Measurements from ENCODE around the gene UPK3A. TPM values are rescaled to one million over a fixed set of nuclear protein-coding genes. Genes with fewer than 3 reads are reported as not detected.

UPK3A gene
- total and polyA plus RNA-seq, 12 donors, result 0.17 TPM; not detected in 11

DNA sequence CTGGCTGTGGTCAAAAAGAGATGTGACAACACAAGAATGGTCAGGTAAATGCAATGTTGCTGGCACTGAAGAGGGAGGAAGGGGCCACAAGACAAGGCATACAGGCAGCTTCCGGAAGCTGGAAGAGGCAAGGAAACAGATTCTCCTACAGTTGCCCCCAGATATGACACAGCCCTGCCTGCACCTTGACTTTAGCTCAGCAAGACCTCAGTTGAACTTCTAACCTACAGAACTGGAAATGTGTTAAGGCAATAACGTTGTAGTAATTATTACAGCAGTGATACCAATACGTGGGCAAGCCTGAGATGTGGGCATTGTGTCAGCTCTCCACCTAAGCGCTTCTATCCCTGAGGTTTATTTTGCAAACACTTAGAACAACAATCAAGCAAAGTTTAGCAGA, 39.8 kb upstream of the UPK3A start:
- Histone ChIP-seq H3K27me3 (no peaks in the 10 kb centered on the region), H3K9me3 (replicated peaks in 1 of 3) (no peaks in the 10 kb centered on the region), H3K27ac (no peak overlapping the region), H3K4me1 (replicated peaks in 1 of 2) (peaks cover 0 to 10% of the 10 kb centered on the region in 2 donors), H3K4me3 (no peak overlapping the region), H3K36me3 (replicated peaks in 1 of 2) (no peaks in the 10 kb centered on the region)
- TF ChIP-seq POLR2A (IDR thresholded peaks at IDR 0.05), result no peak
- TF ChIP-seq, protein P1, sequence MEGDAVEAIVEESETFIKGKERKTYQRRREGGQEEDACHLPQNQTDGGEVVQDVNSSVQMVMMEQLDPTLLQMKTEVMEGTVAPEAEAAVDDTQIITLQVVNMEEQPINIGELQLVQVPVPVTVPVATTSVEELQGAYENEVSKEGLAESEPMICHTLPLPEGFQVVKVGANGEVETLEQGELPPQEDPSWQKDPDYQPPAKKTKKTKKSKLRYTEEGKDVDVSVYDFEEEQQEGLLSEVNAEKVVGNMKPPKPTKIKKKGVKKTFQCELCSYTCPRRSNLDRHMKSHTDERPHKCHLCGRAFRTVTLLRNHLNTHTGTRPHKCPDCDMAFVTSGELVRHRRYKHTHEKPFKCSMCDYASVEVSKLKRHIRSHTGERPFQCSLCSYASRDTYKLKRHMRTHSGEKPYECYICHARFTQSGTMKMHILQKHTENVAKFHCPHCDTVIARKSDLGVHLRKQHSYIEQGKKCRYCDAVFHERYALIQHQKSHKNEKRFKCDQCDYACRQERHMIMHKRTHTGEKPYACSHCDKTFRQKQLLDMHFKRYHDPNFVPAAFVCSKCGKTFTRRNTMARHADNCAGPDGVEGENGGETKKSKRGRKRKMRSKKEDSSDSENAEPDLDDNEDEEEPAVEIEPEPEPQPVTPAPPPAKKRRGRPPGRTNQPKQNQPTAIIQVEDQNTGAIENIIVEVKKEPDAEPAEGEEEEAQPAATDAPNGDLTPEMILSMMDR (IDR thresholded peaks at IDR 0.05), result no peak
- intact Hi-C loops (cut with DNase I), result loop anchor here in 1 of 2 donors (10.0 kb wide), 1 partner anchor 80 kb away; the partner anchor contains the start of gene NUP50
- DNase-seq, result no peak
- WGBS, 4 donors, result 77 to 90% (median 83%) methylated on average over 4 of the region's 4 CpGs

DNA sequence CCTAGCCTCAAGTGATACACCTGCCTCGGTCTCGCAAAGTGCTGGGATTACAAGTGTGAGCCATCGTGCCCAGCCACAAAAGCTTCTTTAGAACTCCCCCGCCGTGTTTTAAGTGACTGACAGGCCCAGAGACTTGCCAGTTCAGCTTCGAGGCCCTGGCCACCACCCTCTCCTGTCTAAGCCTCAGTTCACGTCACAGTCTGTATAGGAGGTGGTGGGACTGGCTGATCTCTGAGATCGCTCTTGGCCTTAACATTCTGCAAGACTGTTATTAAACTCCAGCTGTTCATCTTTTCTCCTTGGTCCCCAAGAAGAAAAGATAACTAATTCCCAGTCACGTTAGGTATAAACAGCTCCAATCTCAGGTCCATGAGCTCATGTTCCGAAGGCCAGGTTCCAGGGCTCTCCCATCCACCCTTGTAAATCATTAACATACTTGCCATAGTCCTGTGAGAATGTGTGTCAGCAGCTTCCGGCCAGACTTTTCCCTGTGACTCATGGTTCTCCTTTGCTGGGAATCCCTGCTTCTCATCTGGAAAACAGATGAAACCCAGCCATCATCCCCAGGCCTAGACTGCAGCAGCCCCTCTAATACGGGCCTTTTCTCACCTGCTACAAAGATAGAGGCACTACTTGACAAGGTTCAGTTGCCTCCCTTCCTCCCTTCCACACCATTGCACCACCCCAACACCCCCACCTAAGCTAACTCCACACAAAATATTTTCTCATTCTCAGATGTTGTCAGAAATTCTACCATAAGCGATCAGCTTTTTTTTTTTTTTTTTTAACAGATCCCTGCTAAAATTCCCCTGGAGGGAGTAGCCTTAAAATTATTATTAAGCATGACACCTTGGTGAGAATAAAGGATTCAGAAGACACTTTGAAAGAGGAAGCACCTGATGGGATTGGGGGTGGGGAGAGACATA, 38.4 kb upstream of the UPK3A start:
- intact Hi-C loops (cut with DNase I), result loop anchor here in 1 of 2 donors (10.0 kb wide), 1 partner anchor 82 kb away; the partner anchor contains the start of gene NUP50
- Histone ChIP-seq H3K27ac (peak overlapping the region in 3 of 5 donors; percentile 31 to 71 (median 54)), H3K4me1 (replicated peaks in 1 of 2) (peaks cover 0 to 6% of the 10 kb centered on the region in 2 donors), H3K9me3 (replicated peaks in 1 of 3) (no peaks in the 10 kb centered on the region), H3K27me3 (no peaks in the 10 kb centered on the region), H3K36me3 (replicated peaks in 1 of 2) (no peaks in the 10 kb centered on the region), H3K4me3 (no peak overlapping the region)
- DNase-seq, result peak in 6 of 7 donors; percentile 71 to 83 (median 78)
- 56 to 63% (median 61%) methylated on average over 11 to 13 of the region's 13 CpGs for WGBS, 4 donors
- TF ChIP-seq, protein P1 (IDR thresholded peaks at IDR 0.05), result no peak
- no peak for TF ChIP-seq POLR2A (IDR thresholded peaks at IDR 0.05)

DNA sequence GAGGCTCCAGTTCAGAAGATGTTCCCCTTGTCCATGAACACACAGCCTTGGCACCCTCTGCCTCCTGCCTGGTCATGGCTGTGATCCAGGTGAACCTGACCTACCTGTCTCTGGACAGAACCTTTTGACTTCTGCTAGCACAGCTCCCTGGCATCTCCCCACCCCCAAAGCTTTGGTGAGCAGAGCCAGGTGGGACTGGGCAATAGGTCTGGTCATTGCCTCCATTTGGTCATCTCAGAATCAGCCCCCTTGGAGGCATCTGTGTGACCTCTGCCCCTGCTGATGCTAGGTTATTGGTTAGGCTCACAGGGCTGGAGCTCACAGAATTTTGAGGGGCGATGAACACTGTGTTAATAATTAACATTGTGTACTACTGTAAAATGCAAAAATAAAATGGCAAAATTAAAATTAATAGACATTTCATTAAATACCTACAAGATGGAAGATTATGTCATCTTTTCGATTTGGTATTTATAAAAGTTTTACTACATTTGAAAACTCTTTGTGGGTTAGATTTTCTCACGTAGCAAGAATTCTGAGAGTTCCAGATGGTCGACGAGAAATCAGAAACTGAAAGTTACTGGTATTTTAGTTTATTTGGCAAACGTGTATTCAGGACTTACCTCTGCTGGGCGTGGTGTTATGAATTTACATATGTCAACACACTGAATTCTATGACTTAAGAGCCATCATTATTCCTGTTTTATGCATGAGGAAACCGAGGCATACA, 35.8 kb upstream of the UPK3A start:
- WGBS, 4 donors, result 67 to 76% (median 76%) methylated on average over 8 of the region's 8 CpGs
- H3K27ac ChIP-seq, result no peak overlapping the region
- intact Hi-C loops (cut with DNase I), result loop anchor here in 1 of 2 donors (10.0 kb wide), 1 partner anchor 84 kb away; the partner anchor contains the start of gene NUP50
- H3K4me3 ChIP-seq, result no peak overlapping the region
- peaks cover 0 to 4% of the 10 kb centered on the region in 2 donors for H3K4me1 ChIP-seq (replicated peaks in 1 of 2)
- TF ChIP-seq, protein P1 (IDR thresholded peaks at IDR 0.05), result no peak
- TF ChIP-seq POLR2A (IDR thresholded peaks at IDR 0.05), result no peak
- no peaks in the 10 kb centered on the region for H3K27me3 ChIP-seq
- DNase-seq, result no peak
- no peaks in the 10 kb centered on the region for H3K9me3 ChIP-seq (replicated peaks in 1 of 3)
- no peaks in the 10 kb centered on the region for H3K36me3 ChIP-seq (replicated peaks in 1 of 2)

DNA sequence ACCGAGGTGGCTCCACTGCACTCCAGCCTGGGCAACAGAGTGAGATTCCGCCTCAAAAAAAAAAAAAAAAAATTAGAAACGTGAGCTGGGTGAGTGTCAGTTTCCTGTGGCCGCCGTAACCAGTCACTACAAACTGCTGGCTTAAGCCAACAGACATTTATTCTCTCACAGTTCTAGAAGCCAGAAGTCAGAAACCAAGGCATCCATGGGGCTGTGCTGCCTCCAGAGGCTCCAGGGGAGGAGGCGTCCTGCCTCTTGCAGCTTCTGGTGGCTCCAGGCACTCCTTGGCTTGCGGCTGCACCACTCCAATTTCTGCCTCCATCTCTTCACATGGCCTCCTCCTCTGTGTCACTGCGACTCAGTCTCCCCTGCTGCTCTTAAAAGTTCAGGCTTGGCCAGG, 32.9 kb upstream of the UPK3A start:
- Histone ChIP-seq H3K9me3 (replicated peaks in 1 of 3) (no peaks in the 10 kb centered on the region), H3K36me3 (replicated peaks in 1 of 2) (no peaks in the 10 kb centered on the region), H3K4me3 (no peak overlapping the region), H3K27me3 (no peaks in the 10 kb centered on the region), H3K4me1 (replicated peaks in 1 of 2) (no peaks in the 10 kb centered on the region), H3K27ac (no peak overlapping the region)
- no peak for DNase-seq
- WGBS, 4 donors, result 55 to 80% (median 75%) methylated on average over 8 of the region's 8 CpGs
- no peak for TF ChIP-seq POLR2A (IDR thresholded peaks at IDR 0.05)
- TF ChIP-seq, protein P1 (IDR thresholded peaks at IDR 0.05), result no peak
- intact Hi-C loops (cut with DNase I), result no loop called here

Measured in adrenal gland (tissue), 12 donors.